HepG2 (cell line): ENCODE data around the gene DCTN3. TPM values are rescaled to one million over a fixed set of nuclear protein-coding genes. Genes with fewer than 3 reads are reported as not detected.

ENCODE experiments used
- AFF4 ChIP-seq: sonication (generic); formaldehyde crosslinking; IDR thresholded peaks from 2 replicates; pipeline ENCODE4 v1.4.0; 2020; ENCODE audit warnings: missing genetic modification reagents
- CEBPG ChIP-seq: IDR thresholded peaks from 2 replicates; pipeline ENCODE4 v1.6.1; 2016
- KIAA2018 ChIP-seq: sonication (generic); formaldehyde crosslinking; IDR thresholded peaks from 2 replicates; pipeline ENCODE4 v1.5.0; 2020; ENCODE audit warnings: mild to moderate bottlenecking, missing genetic modification reagents, borderline replicate concordance
- NFE2L2 ChIP-seq: fragments of 150-350 bp; IDR thresholded peaks from 2 replicates; pipeline ENCODE4 v1.6.1; 2014; ENCODE audit warnings: low read length
- NFIC ChIP-seq: IDR thresholded peaks from 2 replicates; pipeline ENCODE4 v1.6.1; 2012; ENCODE audit warnings: mild to moderate bottlenecking, low read length, inconsistent platforms
- PPARG ChIP-seq: conservative IDR thresholded peaks from 2 replicates; pipeline ENCODE4 v1.6.1; 2016; ENCODE audit warnings: missing biosample characterization, missing genetic modification reagents
- SAP130 ChIP-seq: IDR thresholded peaks from 2 replicates; pipeline ENCODE4 v1.6.1; 2016; ENCODE audit warnings: low read depth
- SIX4 ChIP-seq: sonication (generic); formaldehyde crosslinking; IDR thresholded peaks from 2 replicates; pipeline ENCODE4 v1.4.0; 2020; ENCODE audit warnings: missing genetic modification reagents
- SMAD3 ChIP-seq: sonication (generic); formaldehyde crosslinking; IDR thresholded peaks from 2 replicates; pipeline ENCODE4 v1.4.0; 2020; ENCODE audit warnings: missing genetic modification reagents
- SNAI1 ChIP-seq: sonication (generic); formaldehyde crosslinking; IDR thresholded peaks from 2 replicates; pipeline ENCODE4 v1.5.0; 2020; ENCODE audit warnings: mild to moderate bottlenecking, missing genetic modification reagents, borderline replicate concordance
- SRSF9 ChIP-seq: fragments of 200-400 bp; formaldehyde crosslinking; IDR thresholded peaks from 2 replicates; pipeline ENCODE4 v1.6.1; 2018; ENCODE audit warnings: borderline replicate concordance, mild to moderate bottlenecking, low read depth, low read length; ENCODE audit not compliant: insufficient read depth, poor library complexity, severe bottlenecking
- TEF ChIP-seq: sonication (generic); formaldehyde crosslinking; IDR thresholded peaks from 2 replicates; pipeline ENCODE4 v1.5.0; 2020; ENCODE audit warnings: missing genetic modification reagents
- ZNF331 ChIP-seq: sonication (generic); formaldehyde crosslinking; IDR thresholded peaks from 2 replicates; pipeline ENCODE4 v1.4.0; 2020; ENCODE audit warnings: missing genetic modification reagents
- ZNF350 ChIP-seq: sonication (generic); formaldehyde crosslinking; IDR thresholded peaks from 2 replicates; pipeline ENCODE4 v1.4.0; 2020; ENCODE audit warnings: mild to moderate bottlenecking, low read depth, missing genetic modification reagents, borderline replicate concordance
- ZNF703 ChIP-seq: sonication (generic); formaldehyde crosslinking; IDR thresholded peaks from 2 replicates; pipeline ENCODE4 v1.5.1; 2020; ENCODE audit warnings: missing genetic modification reagents, mild to moderate bottlenecking, moderate library complexity, borderline replicate concordance
- ZNF792 ChIP-seq: IDR thresholded peaks from 2 replicates; pipeline ENCODE4 v1.6.1; 2016
- ZNF883 ChIP-seq: sonication (generic); formaldehyde crosslinking; IDR thresholded peaks from 2 replicates; pipeline ENCODE4 v1.5.1; 2020; ENCODE audit warnings: mild to moderate bottlenecking, missing genetic modification reagents; ENCODE audit errors: not compliant biosample characterization
- polyA plus RNA-seq, 8 experiments: library from polyadenylated mRNA; depleted of rRNA in 3 of 8; stranded (reverse) in 7 of 8; unstranded in 1 of 8; fragments of >200 nt; fragmentation: Illumina TruSeq in 4 of 8; extraction: Trizol in 4 of 8; gene quantifications; 2 replicates each; pipeline versions ENCODE4 v1.2.1 to v1.2.3, GENCODE V29; 2011 to 2016; ENCODE audit warnings: low read depth in 4 of 8, missing spikeins in 1 of 8, mixed read lengths in 1 of 8; ENCODE audit not compliant: insufficient read depth in 1 of 8
- total RNA-seq, 5 experiments: library from RNA; depleted of rRNA; stranded (reverse); fragments of >200 nt; fragmentation: Illumina TruSeq; extraction: Trizol; gene quantifications; 2 replicates each; pipeline ENCODE4 v1.2.3, GENCODE V29; 2016; ENCODE audit warnings: low read depth in 1 of 5

DCTN3 gene
- total and polyA plus RNA-seq, 2 of the 13 experiments (the other 11 are each of a cell fraction or from before 2014, with no cell fraction given): 27.4 to 34.5 TPM

- TF ChIP-seq PPARG (CRISPR knock-in tag): peak; percentile 39
- no peak for TF ChIP-seq SMAD3 (CRISPR knock-in tag)
- no peak for TF ChIP-seq AFF4 (CRISPR knock-in tag)
- TF ChIP-seq ZNF350 (CRISPR knock-in tag): no peak
- no peak for TF ChIP-seq ZNF883 (CRISPR knock-in tag)
- no peak for TF ChIP-seq KIAA2018 (CRISPR knock-in tag)
- peak; percentile 31; the same call in 1 of the 2 replicates for TF ChIP-seq CEBPG (CRISPR knock-in tag)
- no peak for TF ChIP-seq NFE2L2
- TF ChIP-seq TEF: no peak
- TF ChIP-seq NFIC: no peak
- 0 out of 2 replicates have a peak, but pooled peaks have one; percentile 23 for TF ChIP-seq SIX4 (CRISPR knock-in tag)
- TF ChIP-seq ZNF792 (CRISPR knock-in tag): peak; percentile 24
- peak; percentile 39; the same call in 1 of the 2 replicates for TF ChIP-seq ZNF331
- TF ChIP-seq SNAI1: no peak
- no peak for TF ChIP-seq ZNF703 (CRISPR knock-in tag)
- TF ChIP-seq SAP130: peak; percentile 94
- TF ChIP-seq SRSF9: no peak
Observed at GRCh38 chr9:34651876-34652601, 31.7 kb upstream of the DCTN3 start, which contains the start of gene IL11RA (continued).
